Neural progenitor cell (in vitro differentiated cells): Measurements from ENCODE around the gene CCDC179.

Experiments
- EZH2phosphoT487 ChIP-seq: fragments of 200-600 bp; sonication (generic); IDR thresholded peaks from 2 replicates; pipeline ENCODE4 v1.6.1; 2017; ENCODE audit warnings: antibody characterized with exemption
- TF ChIP-seq, protein P1 (sequence below): fragments of 200-600 bp; sonication (generic); IDR thresholded peaks from 2 replicates; pipeline ENCODE4 v1.5.1; 2017; ENCODE audit warnings: antibody characterized with exemption, mild to moderate bottlenecking

DNA sequence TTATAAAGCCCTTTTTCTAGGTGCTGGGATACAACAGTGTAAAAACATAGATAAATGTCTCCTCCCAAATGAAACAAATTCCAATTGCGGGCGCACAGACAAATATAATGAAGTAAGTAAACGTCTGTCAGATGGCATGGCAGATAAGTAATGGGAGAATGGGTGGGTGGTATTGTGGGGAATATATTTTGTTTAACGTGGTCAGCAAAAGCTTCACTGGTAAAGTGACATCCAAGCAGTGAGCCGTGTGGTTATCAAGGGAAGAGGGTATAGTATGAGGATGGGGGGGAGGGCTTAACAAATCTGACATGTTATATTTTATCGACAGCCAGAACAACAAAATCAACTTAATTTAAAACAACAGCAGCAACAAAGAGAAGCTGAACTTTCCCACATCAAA lies 31.9 kb downstream of the CCDC179 start:
- TF ChIP-seq, protein P1, sequence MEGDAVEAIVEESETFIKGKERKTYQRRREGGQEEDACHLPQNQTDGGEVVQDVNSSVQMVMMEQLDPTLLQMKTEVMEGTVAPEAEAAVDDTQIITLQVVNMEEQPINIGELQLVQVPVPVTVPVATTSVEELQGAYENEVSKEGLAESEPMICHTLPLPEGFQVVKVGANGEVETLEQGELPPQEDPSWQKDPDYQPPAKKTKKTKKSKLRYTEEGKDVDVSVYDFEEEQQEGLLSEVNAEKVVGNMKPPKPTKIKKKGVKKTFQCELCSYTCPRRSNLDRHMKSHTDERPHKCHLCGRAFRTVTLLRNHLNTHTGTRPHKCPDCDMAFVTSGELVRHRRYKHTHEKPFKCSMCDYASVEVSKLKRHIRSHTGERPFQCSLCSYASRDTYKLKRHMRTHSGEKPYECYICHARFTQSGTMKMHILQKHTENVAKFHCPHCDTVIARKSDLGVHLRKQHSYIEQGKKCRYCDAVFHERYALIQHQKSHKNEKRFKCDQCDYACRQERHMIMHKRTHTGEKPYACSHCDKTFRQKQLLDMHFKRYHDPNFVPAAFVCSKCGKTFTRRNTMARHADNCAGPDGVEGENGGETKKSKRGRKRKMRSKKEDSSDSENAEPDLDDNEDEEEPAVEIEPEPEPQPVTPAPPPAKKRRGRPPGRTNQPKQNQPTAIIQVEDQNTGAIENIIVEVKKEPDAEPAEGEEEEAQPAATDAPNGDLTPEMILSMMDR = no peak
- no peak for TF ChIP-seq EZH2phosphoT487
